Transverse colon (tissue), 4 donors: Measurements from ENCODE around the gene PREX1. TPM values are rescaled to one million over a fixed set of nuclear protein-coding genes. Genes with fewer than 3 reads are reported as not detected.

ENCODE experiments used
- DNase-seq: peaks from one replicate; pipeline ENCODE4 v3.0.0-alpha.2; 2019
- H3K27ac ChIP-seq, 4 donors: fragments of 200-600 bp; sonication (generic); 2 replicates each; pipeline ENCODE4 v1.5.1; 2016 to 2018; ENCODE audit warnings: inconsistent platforms in 4 of 4
- H3K27me3 ChIP-seq: fragments of 200-600 bp; sonication (generic); 2 replicates; pipeline ENCODE4 v1.5.1; 2017; ENCODE audit warnings: inconsistent platforms
- H3K36me3 ChIP-seq, 4 donors: fragments of 200-600 bp; sonication (generic); 2 replicates each; pipeline ENCODE4 v1.5.1; 2017 to 2019; ENCODE audit warnings: inconsistent platforms in 4 of 4
- H3K4me1 ChIP-seq, 4 donors: fragments of 200-600 bp; sonication (generic); 2 replicates each; pipeline ENCODE4 v1.5.1; 2017 to 2020; ENCODE audit warnings: inconsistent platforms in 4 of 4
- H3K4me3 ChIP-seq, 4 donors: fragments of 200-600 bp; sonication (generic); 1 replicate in 1 of 4; 2 replicates in 3 of 4; pipeline versions ENCODE4 v1.5.1 to v1.6.1; 2017 to 2019; ENCODE audit warnings: inconsistent platforms in 4 of 4
- H3K9me3 ChIP-seq, 2 donors: fragments of 200-600 bp; sonication (generic); 2 replicates each; pipeline ENCODE4 v1.5.1; 2017 to 2019; ENCODE audit warnings: inconsistent platforms in 2 of 2
- CTCF ChIP-seq, 5 experiments: fragments of 200-600 bp in 3 of 5; fragments of 450-650 bp in 2 of 5; sonication (generic) in 3 of 5; IDR thresholded peaks; 1 replicate in 2 of 5; 2 replicates in 3 of 5; pipeline ENCODE4 v1.5.1; 2016 to 2017; ENCODE audit warnings: antibody characterized with exemption in 5 of 5, inconsistent platforms in 3 of 5, mild to moderate bottlenecking in 2 of 5, moderate library complexity in 1 of 5
- EP300 ChIP-seq: sonication (generic); formaldehyde crosslinking; IDR thresholded peaks from one replicate; pipeline ENCODE4 v1.6.1; 2017; ENCODE audit warnings: antibody characterized with exemption, low read depth
- POLR2A ChIP-seq: fragments of 450-650 bp; IDR thresholded peaks from one replicate; pipeline ENCODE4 v1.6.1; 2016; ENCODE audit warnings: antibody characterized with exemption, mild to moderate bottlenecking, moderate library complexity
- POLR2AphosphoS5 ChIP-seq, 3 donors: sonication (generic); formaldehyde crosslinking; IDR thresholded peaks; one replicate each; pipeline ENCODE4 v1.6.1; 2016; ENCODE audit warnings: antibody characterized with exemption in 3 of 3
- WGBS, 2 donors: methylation state at CpG; one replicate each; pipeline ENCODE4 v1.1.5; 2018; ENCODE audit warnings: low coverage in 1 of 2; 5-methylcytosine and 5-hydroxymethylcytosine counted together
- in situ Hi-C, 4 donors: fragments of 200-750 bp; cut with MboI; loops; one replicate each; pipeline versions ENCODE4 v1.15.0 to v1.15.1; 2017; ENCODE audit warnings: low sequenced_read_pairs in 3 of 4, low pct_ligation_motif_present in 1 of 4, low pct_unique_long_range_greater_than_20kb in 1 of 4
- intact Hi-C: fragments of 100-400 bp; cut with DNase I; formaldehyde crosslinking; loops from one replicate; pipeline ENCODE4 v1.15.1; 2023; ENCODE audit warnings: low total_unique reads
- total RNA-seq, 4 donors: library from RNA; depleted of rRNA; stranded (reverse); fragments of >200 nt; gene quantifications; one replicate each; pipeline ENCODE4 v1.1.0, GENCODE V29; 2016

The PREX1 gene
- total RNA-seq, 4 donors from 2014 or later: 10.9 to 29.9 (median 16.6) TPM

- H3K36me3 ChIP-seq: no peaks in the 10 kb centered on the region
- no peak overlapping the region for H3K4me3 ChIP-seq
- TF ChIP-seq POLR2AphosphoS5 (IDR thresholded peaks at IDR 0.05) (no peak), EP300 (no peak), POLR2A (no peak), CTCF (IDR thresholded peaks at IDR 0.05) (no peak)
- no peaks in the 10 kb centered on the region for H3K27me3 ChIP-seq
- in situ Hi-C loops (no loop called here), intact Hi-C loops (no loop called here)
- 81% methylated on average over 5 of the region's 5 CpGs; no CpG with 5 or more reads in 1 of the 2 donors for WGBS, 2 donors
- H3K4me1 ChIP-seq: peaks cover 0 to 8% (median 0%) of the 10 kb centered on the region in 4 donors
- no peak for DNase-seq
- no peaks in the 10 kb centered on the region for H3K9me3 ChIP-seq
- no peak overlapping the region for H3K27ac ChIP-seq
Measured at GRCh38 chr20:48805716-48806115, 22.1 kb downstream of the PREX1 start.

GRCh38 chr20:48805286-48805685, 22.5 kb downstream of the PREX1 start:
- WGBS, 2 donors: 82% methylated on average over 8 of the region's 8 CpGs; no CpG with 5 or more reads in 1 of the 2 donors
- Histone ChIP-seq H3K27ac (no peak overlapping the region), H3K4me1 (peaks cover 0 to 8% (median 0%) of the 10 kb centered on the region in 4 donors), H3K36me3 (no peaks in the 10 kb centered on the region), H3K4me3 (no peak overlapping the region), H3K27me3 (no peaks in the 10 kb centered on the region), H3K9me3 (no peaks in the 10 kb centered on the region)
- no peak for DNase-seq
- TF ChIP-seq CTCF (IDR thresholded peaks at IDR 0.05): no peak
- no peak for TF ChIP-seq POLR2A
- TF ChIP-seq EP300: no peak
- TF ChIP-seq POLR2AphosphoS5 (IDR thresholded peaks at IDR 0.05): no peak
- intact Hi-C loops: no loop called here
- in situ Hi-C loops: no loop called here

GRCh38 chr20:48804300-48804980, 23.4 kb downstream of the PREX1 start:
- no peak overlapping the region for H3K27ac ChIP-seq
- WGBS, 2 donors: 88 to 93% methylated on average over 12 to 16 of the region's 16 CpGs
- no peak for DNase-seq

More at GRCh38 chr20:48804300-48804980, 23.4 kb downstream of the PREX1 start:
- intact Hi-C loops (no loop called here), in situ Hi-C loops (no loop called here)
- Histone ChIP-seq H3K4me1 (peaks cover 0 to 2% (median 0%) of the 10 kb centered on the region in 4 donors), H3K9me3 (no peaks in the 10 kb centered on the region), H3K36me3 (no peaks in the 10 kb centered on the region), H3K4me3 (no peak overlapping the region), H3K27me3 (no peaks in the 10 kb centered on the region)
- TF ChIP-seq CTCF (IDR thresholded peaks at IDR 0.05) (no peak), POLR2AphosphoS5 (IDR thresholded peaks at IDR 0.05) (no peak), EP300 (no peak), POLR2A (no peak)
